Measurements from ENCODE around the gene TCHHL1.

Gene TCHHL1

DNA sequence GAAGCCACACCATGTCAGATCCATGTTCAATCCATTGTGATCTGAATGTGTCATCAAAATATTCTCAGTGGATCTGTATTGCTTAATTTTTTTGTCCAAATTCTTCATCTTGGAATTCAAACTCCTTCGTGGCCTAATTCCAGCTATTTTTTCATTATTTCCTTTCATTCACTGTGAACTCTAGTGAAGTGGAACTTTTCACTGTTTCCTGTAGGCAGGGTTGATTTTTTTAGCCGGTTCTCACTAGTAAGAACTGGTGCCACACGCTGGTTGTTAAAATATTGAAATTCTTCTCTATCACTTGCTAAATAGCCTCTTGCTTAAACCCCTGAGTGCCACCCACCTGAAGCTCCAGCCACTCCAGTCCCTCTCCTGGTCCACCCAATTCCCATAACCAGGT is 44.5 kb downstream of the TCHHL1 start:
- no peak for DNase-seq (ENCODE audit: low read depth)
- no peak overlapping the region for H3K4me3 ChIP-seq (ENCODE audit: low read depth, low read length)

- no peak overlapping the region for H3K4me3 ChIP-seq (ENCODE audit: low read depth, low read length)
- DNase-seq (ENCODE audit: low read depth): no peak
These were observed 45.0 kb downstream of the TCHHL1 start for GRCh38 chr1:152043870-152044269.

DNA sequence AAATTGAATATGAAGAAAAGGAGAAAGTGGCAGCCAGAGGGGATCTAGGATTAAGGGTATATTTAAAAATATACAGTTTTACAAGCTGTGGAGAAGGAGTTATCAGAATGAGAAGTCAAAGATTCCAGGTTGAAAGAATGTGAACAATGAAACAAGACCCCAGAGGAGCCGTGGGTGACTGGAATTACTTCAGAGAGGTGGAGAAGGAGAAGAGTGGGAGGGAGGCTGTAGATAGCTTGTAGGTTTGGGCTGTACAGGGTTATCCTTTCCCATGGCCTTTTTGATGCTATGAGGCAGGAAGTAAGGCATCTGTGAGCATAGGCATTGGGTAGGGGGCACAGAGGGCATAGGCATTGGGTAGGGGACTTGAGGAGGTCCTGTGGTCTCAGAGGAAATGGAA is 46.8 kb downstream of the TCHHL1 start:
- DNase-seq (ENCODE audit: low read depth): no peak
- no peak overlapping the region for H3K4me3 ChIP-seq (ENCODE audit: low read depth, low read length)

- DNase-seq (ENCODE audit: low read depth): no peak
- H3K4me3 ChIP-seq (ENCODE audit: low read depth, low read length): no peak overlapping the region
These were observed 49.0 kb downstream of the TCHHL1 start for GRCh38 chr1:152039886-152040285.

DNA sequence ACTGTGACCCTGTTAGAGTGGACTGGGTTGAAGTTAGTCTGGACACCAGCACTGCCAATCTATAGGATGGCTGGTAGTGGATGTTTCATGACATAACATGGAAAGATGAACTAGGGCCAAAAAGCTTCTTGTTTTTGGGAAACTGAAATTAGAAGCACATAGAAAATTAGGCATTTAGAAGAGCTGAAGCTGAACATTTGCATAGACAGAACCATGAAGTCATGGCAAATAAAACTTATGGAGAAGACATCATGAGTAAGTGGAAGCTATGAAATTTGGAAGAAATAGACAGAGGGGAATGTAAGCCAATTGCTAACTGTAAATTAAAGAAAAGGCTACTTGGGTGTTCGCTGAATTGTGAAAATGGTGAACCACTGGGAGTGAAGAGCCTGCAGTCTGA is 49.4 kb downstream of the TCHHL1 start:
- no peak for DNase-seq (ENCODE audit: low read depth)
- no peak overlapping the region for H3K4me3 ChIP-seq (ENCODE audit: low read depth, low read length)

DNA sequence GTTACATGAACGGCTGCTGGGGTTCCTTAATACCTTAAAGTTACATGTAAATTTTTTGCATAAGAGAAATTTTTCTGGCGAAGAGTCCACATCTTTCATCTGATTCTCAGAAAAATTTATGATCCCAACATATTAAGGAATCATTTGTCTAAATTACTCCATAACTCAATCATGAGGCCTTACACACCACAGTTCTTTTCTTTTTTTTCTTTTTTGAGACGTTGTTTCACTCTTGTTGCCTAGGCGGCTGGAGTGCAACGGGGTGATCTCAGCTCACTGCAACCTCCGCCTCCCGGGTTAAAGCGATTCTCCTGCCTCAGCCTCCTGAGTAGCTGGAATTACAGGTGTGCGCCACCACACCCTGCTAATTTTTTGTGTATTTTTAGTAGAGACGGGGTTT is 50.0 kb downstream of the TCHHL1 start:
- no peak for DNase-seq (ENCODE audit: low read depth)
- H3K4me3 ChIP-seq (ENCODE audit: low read depth, low read length): no peak overlapping the region

GRCh38 chr1:152036267-152037216 is 52.3 kb downstream of the TCHHL1 start, which contains the start of gene S100A11:
S100A11 (minus strand) TSS chr1:152037004; CDS start chr1:152036915, 89 bp downstream.
- no peak for DNase-seq (ENCODE audit: low read depth)
- H3K4me3 ChIP-seq (ENCODE audit: low read depth, low read length): peak within 1 kb of the TSS; percentile 87

GRCh38 chr1:152035539-152036266 is 53.2 kb downstream of the TCHHL1 start:
- H3K4me3 ChIP-seq (ENCODE audit: low read depth, low read length): peak overlapping the region; percentile 87
- no peak for DNase-seq (ENCODE audit: low read depth)

GRCh38 chr1:152034654-152035538 is 54.0 kb downstream of the TCHHL1 start:
- H3K4me3 ChIP-seq (ENCODE audit: low read depth, low read length): peak overlapping the region; percentile 87
- DNase-seq (ENCODE audit: low read depth): no peak

- DNase-seq (ENCODE audit: low read depth): no peak
- peak overlapping the region; percentile 87 for H3K4me3 ChIP-seq (ENCODE audit: low read depth, low read length)
These were observed 54.6 kb downstream of the TCHHL1 start for GRCh38 chr1:152034324-152034653.

Measured in skeletal muscle cell (primary cell).